GM18519 (cell line): ENCODE data around the gene GARIN5A.

Experiments used
- ATAC-seq: cut with Tn5 transposase; IDR thresholded peaks from one replicate; pipeline ENCODE4 v1.9.1; 2021; ENCODE audit warnings: mild to moderate bottlenecking, moderate library complexity; ENCODE audit not compliant: unreplicated experiment, low FRiP score

Gene GARIN5A

GRCh38 chr19:50509366-50509765, 32.7 kb upstream of the GARIN5A start:
- no peak for ATAC-seq

GRCh38 chr19:50508843-50509190, 32.2 kb upstream of the GARIN5A start:
- ATAC-seq, result no peak

- no peak for ATAC-seq
These were observed 30.7 kb upstream of the GARIN5A start for GRCh38 chr19:50507376-50507775.

- ATAC-seq, result no peak
These were observed 30.1 kb upstream of the GARIN5A start for GRCh38 chr19:50506700-50507099.

GRCh38 chr19:50505856-50506611, 29.4 kb upstream of the GARIN5A start:
- ATAC-seq, result no peak

- no peak for ATAC-seq
These were observed 25.2 kb upstream of the GARIN5A start for GRCh38 chr19:50501568-50502475.

GRCh38 chr19:50501186-50501567, 24.5 kb upstream of the GARIN5A start:
- no peak for ATAC-seq

- no peak for ATAC-seq
These were observed 24.1 kb upstream of the GARIN5A start for GRCh38 chr19:50500753-50501151.

- ATAC-seq, result no peak
These were observed 23.6 kb upstream of the GARIN5A start for GRCh38 chr19:50500060-50500752.

GRCh38 chr19:50498219-50499056, 21.8 kb upstream of the GARIN5A start:
- ATAC-seq, result no peak

- no peak for ATAC-seq
These were observed 20.4 kb upstream of the GARIN5A start for GRCh38 chr19:50497022-50497405.

- no peak for ATAC-seq
These were observed 19.8 kb upstream of the GARIN5A start for GRCh38 chr19:50496189-50497021.

GRCh38 chr19:50495020-50495531, 18.4 kb upstream of the GARIN5A start:
- ATAC-seq, result no peak

GRCh38 chr19:50494186-50495019, 17.8 kb upstream of the GARIN5A start:
- no peak for ATAC-seq

GRCh38 chr19:50493171-50493570, 16.5 kb upstream of the GARIN5A start:
- no peak for ATAC-seq

- no peak for ATAC-seq
These were observed 15.8 kb upstream of the GARIN5A start for GRCh38 chr19:50492303-50493052.

GRCh38 chr19:50490991-50491472, 14.4 kb upstream of the GARIN5A start:
- ATAC-seq, result no peak

- no peak for ATAC-seq
These were observed 13.8 kb upstream of the GARIN5A start for GRCh38 chr19:50490411-50490811.
